IMR-90 (cell line): ENCODE results near the gene HYCC1. TPM values are rescaled to one million over a fixed set of nuclear protein-coding genes. Genes with fewer than 3 reads are reported as not detected.

ENCODE experiments used
- ATAC-seq: fragments of 200-7000 bp; cut with Tn5 transposase; 2 replicates; pipeline ENCODE4 v1.9.1; 2020; ENCODE audit warnings: low read depth, mild to moderate bottlenecking, moderate library complexity
- BruUV-seq: library from RNA; stranded (reverse); fragments of 400-500 nt; replicated peaks from 2 replicates; lab custom pipeline; 2021; lab: Mats Ljungman, UMichigan
- CTCF ChIA-PET: fragments of 300-600 bp; formaldehyde crosslinking; extraction: SDS; loops from one replicate; lab custom pipeline; 2021; ENCODE audit warnings: antibody characterized with exemption; lab: Yijun Ruan, JAX
- POLR2A ChIA-PET: fragments of 300-600 bp; sonication (Branson Sonifier 250); formaldehyde crosslinking; loops from one replicate; lab custom pipeline; 2022; ENCODE audit warnings: antibody characterized with exemption; ENCODE audit not compliant: unreplicated experiment; lab: Charles Lee
- DNase-seq: peaks from one replicate; pipeline ENCODE4 v3.0.0; 2013
- H2AFZ ChIP-seq: replicated peaks from 2 replicates; pipeline ENCODE3; 2013; ENCODE audit warnings: low read length, mild to moderate bottlenecking; ENCODE audit not compliant: poor library complexity
- H2AK5ac ChIP-seq: 2 replicates; pipeline ENCODE4 v1.6.1; 2013; ENCODE audit warnings: low read depth, low read length, inconsistent platforms
- H2AK9ac ChIP-seq: replicated peaks from 2 replicates; pipeline ENCODE3; 2013; ENCODE audit warnings: mild to moderate bottlenecking, low read depth, low read length, moderate library complexity; ENCODE audit not compliant: poor library complexity
- H2BK120ac ChIP-seq: 2 replicates; pipeline ENCODE4 v1.6.1; 2013; ENCODE audit warnings: low read depth, low read length, inconsistent platforms
- H2BK15ac ChIP-seq: 3 replicates; pipeline ENCODE4 v1.6.1; 2013; ENCODE audit warnings: low read depth, low read length, inconsistent platforms
- H2BK20ac ChIP-seq: 2 replicates; pipeline ENCODE4 v1.6.1; 2013; ENCODE audit warnings: low read depth, mild to moderate bottlenecking, inconsistent platforms, low read length, moderate library complexity
- H2BK5ac ChIP-seq: 2 replicates; pipeline ENCODE4 v1.6.1; 2013; ENCODE audit warnings: mild to moderate bottlenecking, low read depth, low read length, inconsistent platforms; ENCODE audit not compliant: poor library complexity, severe bottlenecking
- H3K14ac ChIP-seq: replicated peaks from 2 replicates; pipeline ENCODE4 v1.6.1; 2013; ENCODE audit warnings: low read depth, low read length, inconsistent platforms
- H3K18ac ChIP-seq: 2 replicates; pipeline ENCODE4 v1.6.1; 2013; ENCODE audit warnings: low read depth, low read length, control low read depth
- H3K23ac ChIP-seq: 2 replicates; pipeline ENCODE4 v1.6.1; 2013; ENCODE audit warnings: low read depth, low read length, inconsistent platforms
- H3K27ac ChIP-seq: 2 replicates; pipeline ENCODE4 v1.5.1; 2013; ENCODE audit warnings: mild to moderate bottlenecking, control low read depth, low read length; ENCODE audit not compliant: insufficient read depth
- H3K27me3 ChIP-seq: 2 replicates; pipeline ENCODE4 v1.6.1; 2013; ENCODE audit warnings: low read length; ENCODE audit not compliant: control insufficient read depth, insufficient read depth
- H3K36me3 ChIP-seq: 2 replicates; pipeline ENCODE4 v1.6.1; 2013; ENCODE audit warnings: low read length, mixed read lengths; ENCODE audit not compliant: control insufficient read depth, insufficient read depth
- H3K4ac ChIP-seq: 2 replicates; pipeline ENCODE4 v1.6.1; 2013; ENCODE audit warnings: low read depth, low read length, inconsistent platforms
- H3K4me1 ChIP-seq: 2 replicates; pipeline ENCODE4 v1.6.1; 2013; ENCODE audit warnings: low read length, mixed read lengths; ENCODE audit not compliant: control insufficient read depth, insufficient read depth
- H3K4me2 ChIP-seq: 2 replicates; pipeline ENCODE4 v1.6.1; 2013; ENCODE audit warnings: low read depth, mild to moderate bottlenecking, control low read depth, low read length, moderate library complexity
- H3K4me3 ChIP-seq: 2 replicates; pipeline ENCODE4 v1.5.1; 2013; ENCODE audit warnings: low read depth, mild to moderate bottlenecking, control low read depth, low read length, moderate library complexity; ENCODE audit not compliant: insufficient read depth
- H3K56ac ChIP-seq: 2 replicates; pipeline ENCODE4 v1.6.1; 2013; ENCODE audit warnings: low read length, inconsistent platforms; ENCODE audit not compliant: insufficient read depth; ENCODE audit errors: extremely low read depth
- H3K79me1 ChIP-seq, 2 experiments: 2 replicates each; pipeline ENCODE4 v1.6.1; 2013; ENCODE audit warnings: low read length in 2 of 2, inconsistent platforms in 1 of 2, low read depth in 1 of 2
- H3K9ac ChIP-seq: 2 replicates; pipeline ENCODE4 v1.6.1; 2013; ENCODE audit warnings: low read depth, low read length, control low read depth
- H3K9me1 ChIP-seq: 2 replicates; pipeline ENCODE4 v1.6.1; 2013; ENCODE audit warnings: low read length, inconsistent platforms; ENCODE audit not compliant: insufficient read depth
- H3K9me3 ChIP-seq: 2 replicates; pipeline ENCODE4 v1.6.1; 2013; ENCODE audit warnings: low read length; ENCODE audit not compliant: control insufficient read depth, insufficient read depth
- H4K20me1 ChIP-seq: 2 replicates; pipeline ENCODE4 v1.6.1; 2013; ENCODE audit warnings: low read length, inconsistent platforms; ENCODE audit not compliant: insufficient read depth
- H4K5ac ChIP-seq: 2 replicates; pipeline ENCODE4 v1.6.1; 2013; ENCODE audit warnings: mild to moderate bottlenecking, low read depth, low read length, control low read depth
- H4K8ac ChIP-seq, 2 experiments: 2 replicates each; pipeline ENCODE4 v1.6.1; 2013; ENCODE audit warnings: low read depth in 2 of 2, low read length in 2 of 2, control low read depth in 1 of 2, inconsistent platforms in 1 of 2
- H4K91ac ChIP-seq: 2 replicates; pipeline ENCODE4 v1.6.1; 2013; ENCODE audit warnings: low read depth, low read length, inconsistent platforms; ENCODE audit not compliant: insufficient read depth
- BHLHE40 ChIP-seq: fragments of 150-350 bp; IDR thresholded peaks from 2 replicates; pipeline ENCODE4 v1.6.1; 2016; ENCODE audit warnings: mild to moderate bottlenecking, low read depth, low read length
- CEBPB ChIP-seq: IDR thresholded peaks from 2 replicates; pipeline ENCODE4 v1.6.1; 2012; ENCODE audit warnings: low read depth, low read length, improper control_type of control experiment
- CHD1 ChIP-seq: IDR thresholded peaks from 2 replicates; pipeline ENCODE4 v1.6.1; 2012; ENCODE audit warnings: low read depth, low read length, improper control_type of control experiment
- FOS ChIP-seq: fragments of 150-350 bp; IDR thresholded peaks from 2 replicates; pipeline ENCODE4 v1.6.1; 2016; ENCODE audit warnings: low read depth, low read length
- MAZ ChIP-seq: IDR thresholded peaks from 2 replicates; pipeline ENCODE4 v1.6.1; 2012; ENCODE audit warnings: low read depth, mild to moderate bottlenecking, low read length, improper control_type of control experiment, moderate library complexity, borderline replicate concordance
- MXI1 ChIP-seq: IDR thresholded peaks from 2 replicates; pipeline ENCODE4 v1.6.1; 2012; ENCODE audit warnings: low read depth, mild to moderate bottlenecking, low read length, moderate library complexity, borderline replicate concordance
- NFE2L2 ChIP-seq: fragments of 150-350 bp; IDR thresholded peaks from 2 replicates; pipeline ENCODE4 v1.6.1; 2016; ENCODE audit warnings: low read depth, mild to moderate bottlenecking, low read length
- POLR2A ChIP-seq: IDR thresholded peaks from 2 replicates; pipeline ENCODE4 v1.6.1; 2012; ENCODE audit warnings: mild to moderate bottlenecking, low read depth, low read length
- RAD21 ChIP-seq: IDR thresholded peaks from 2 replicates; pipeline ENCODE4 v1.6.1; 2012; ENCODE audit warnings: low read length, improper control_type of control experiment
- RCOR1 ChIP-seq: IDR thresholded peaks from 2 replicates; pipeline ENCODE4 v1.6.1; 2012; ENCODE audit warnings: mild to moderate bottlenecking, low read length, improper control_type of control experiment; ENCODE audit not compliant: insufficient replicate concordance
- RFX5 ChIP-seq: IDR thresholded peaks from 2 replicates; pipeline ENCODE4 v1.8.0; 2012; ENCODE audit warnings: low read depth, mild to moderate bottlenecking, low read length, moderate library complexity
- SMC3 ChIP-seq: fragments of 150-350 bp; IDR thresholded peaks from 2 replicates; pipeline ENCODE4 v1.6.1; 2016; ENCODE audit warnings: low read depth, mild to moderate bottlenecking, antibody characterized with exemption, low read length, moderate library complexity
- WGBS, 2 experiments: methylation state at CpG; one replicate each; pipeline versions ENCODE4 v1.1.5 to v1.1.7; 2013; ENCODE audit warnings: missing lambda C conversion rate in 2 of 2; ENCODE audit not compliant: insufficient read length in 1 of 2; ENCODE audit errors: extremely low coverage in 2 of 2; 5-methylcytosine and 5-hydroxymethylcytosine counted together
- dilution Hi-C: fragments of 300-500 bp; cut with HindIII; formaldehyde crosslinking; loops from one replicate; pipeline ENCODE4 v1.14.3; 2018; ENCODE audit warnings: low sequenced_read_pairs; ENCODE audit not compliant: unreplicated experiment
- in situ Hi-C: fragments of 300-500 bp; cut with MboI; formaldehyde crosslinking; loops from 3 replicates; pipeline ENCODE4 v1.14.3; 2019; ENCODE audit warnings: low sequenced_read_pairs, inconsistent platforms, mixed read lengths
- intact Hi-C: fragments of 100-400 bp; cut with micrococcal nuclease; formaldehyde crosslinking; loops from 2 replicates; pipeline ENCODE4 v1.10.0; 2022
- polyA plus RNA-seq, 3 experiments: library from polyadenylated mRNA; depleted of rRNA; stranded (reverse); fragments of >200 nt; gene quantifications; 2 replicates each; pipeline ENCODE4 v1.2.3, GENCODE V29; 2012; ENCODE audit warnings: low replicate concordance in 1 of 3
- total RNA-seq: library from RNA; depleted of rRNA; stranded (reverse); fragments of >200 nt; gene quantifications from 2 replicates; pipeline ENCODE4 v1.2.3, GENCODE V29; 2012
- TF ChIP-seq, protein P1 (sequence below): conservative IDR thresholded peaks from 2 replicates; pipeline ENCODE4 v1.5.1; 2012; ENCODE audit warnings: mild to moderate bottlenecking, low read depth, low read length, improper control_type of control experiment
- TF ChIP-seq, protein P2 (sequence below): fragments of 150-350 bp; IDR thresholded peaks from 2 replicates; pipeline ENCODE4 v1.6.1; 2016; ENCODE audit warnings: low read depth, mild to moderate bottlenecking, low read length, moderate library complexity, borderline replicate concordance
- TF ChIP-seq, protein P3 (sequence below): fragments of 150-350 bp; IDR thresholded peaks from 2 replicates; pipeline ENCODE4 v1.6.1; 2017; ENCODE audit warnings: mild to moderate bottlenecking, antibody characterized with exemption, low read length, low read depth

Gene HYCC1
- total and polyA plus RNA-seq, 2 of the 4 experiments (the other 2 are of a cell fraction): 44.1 to 78.3 TPM

DNA sequence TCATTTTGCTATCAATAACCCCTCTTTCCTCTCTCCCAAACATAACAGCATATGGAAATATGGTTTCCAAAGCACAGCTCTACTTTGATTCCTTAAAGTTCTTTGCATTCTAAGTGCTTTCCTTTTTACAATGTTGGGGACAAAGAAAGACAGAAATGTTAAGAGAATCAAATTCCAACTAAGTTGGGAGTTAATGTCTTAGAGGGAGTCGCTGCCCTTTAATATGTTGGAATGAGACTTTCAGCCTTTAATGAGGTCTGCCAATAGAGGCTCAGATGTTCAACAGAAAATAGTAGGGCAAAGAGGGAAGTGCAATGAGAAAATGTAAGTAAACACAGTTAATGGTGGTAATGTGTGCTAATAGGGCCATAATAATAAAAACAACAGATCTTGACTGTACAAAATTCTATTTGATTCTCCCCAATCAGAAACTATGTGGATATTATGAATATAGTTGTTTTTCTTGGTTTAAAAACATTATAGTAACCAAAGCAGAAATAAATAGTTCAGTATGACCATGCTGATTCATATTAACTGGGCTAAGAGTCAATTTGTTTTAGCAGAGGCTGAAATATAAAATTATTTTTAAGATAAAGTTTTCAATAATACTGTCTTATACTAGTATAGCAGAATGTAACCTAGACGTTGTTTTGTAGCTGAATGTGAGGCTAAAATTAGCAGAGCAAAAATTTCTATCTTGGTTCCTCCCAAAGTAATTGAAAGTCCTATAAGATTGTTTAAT, 10.3 kb downstream of the HYCC1 start:
- H2AK9ac ChIP-seq: no peak overlapping the region
- WGBS, 2 experiments: no CpG with 5 or more reads among the region's 2 CpGs
- ChIA-PET CTCF (no interaction called here), POLR2A (no interaction called here)
- no TSS peak for BruUV-seq
- H3K14ac ChIP-seq: no peak overlapping the region; the same call in 1 of the 2 replicates
- H3K27ac ChIP-seq: peak overlapping the region; percentile 23; the same call in 1 of the 2 replicates
- no peak overlapping the region for H2AFZ ChIP-seq
- H4K20me1 ChIP-seq: peaks cover 26% of the 10 kb centered on the region
- H3K18ac ChIP-seq: no peak overlapping the region; the same call in 1 of the 2 replicates
- no peak overlapping the region for H3K23ac ChIP-seq
- no peak overlapping the region for H3K9ac ChIP-seq
- dilution Hi-C loops: no loop called here
- no peak overlapping the region for H4K91ac ChIP-seq
- peak overlapping the region; percentile 69 for H3K4me2 ChIP-seq
- no peak overlapping the region for H4K8ac ChIP-seq
- H2AK5ac ChIP-seq: no peak overlapping the region
- H2BK120ac ChIP-seq: no peak overlapping the region
- peaks cover 5% of the 10 kb centered on the region for H3K9me1 ChIP-seq
- peak overlapping the region; percentile 24 for H2BK5ac ChIP-seq
- DNase-seq (peak; percentile 15), ATAC-seq (peak; percentile 58)
- no peaks in the 10 kb centered on the region for H3K36me3 ChIP-seq
- H3K4me3 ChIP-seq: no peak overlapping the region
- no peak overlapping the region; the same call in 1 of the 2 replicates for H4K5ac ChIP-seq
- no peak overlapping the region for H2BK20ac ChIP-seq
- in situ Hi-C loops: no loop called here
- H3K4me1 ChIP-seq: peaks cover 11% of the 10 kb centered on the region
- no peaks in the 10 kb centered on the region for H3K27me3 ChIP-seq
- peaks cover 5 to 51% of the 10 kb centered on the region in 2 experiments; a peak in 3 of 4 replicates for H3K79me1 ChIP-seq
- H3K56ac ChIP-seq: no peak overlapping the region
- intact Hi-C loops: no loop called here
- H2BK15ac ChIP-seq: no peak overlapping the region
- H3K4ac ChIP-seq: peak overlapping the region; percentile 0; the same call in 1 of the 2 replicates
- no peaks in the 10 kb centered on the region for H3K9me3 ChIP-seq
- TF ChIP-seq RCOR1 (no peak), CEBPB (no peak), CHD1 (no peak), NFE2L2 (no peak), BHLHE40 (no peak), RFX5 (no peak), FOS (no peak), MAZ (no peak), RAD21 (no peak), SMC3 (no peak), MXI1 (no peak), POLR2A (no peak)
- TF ChIP-seq, protein P1, sequence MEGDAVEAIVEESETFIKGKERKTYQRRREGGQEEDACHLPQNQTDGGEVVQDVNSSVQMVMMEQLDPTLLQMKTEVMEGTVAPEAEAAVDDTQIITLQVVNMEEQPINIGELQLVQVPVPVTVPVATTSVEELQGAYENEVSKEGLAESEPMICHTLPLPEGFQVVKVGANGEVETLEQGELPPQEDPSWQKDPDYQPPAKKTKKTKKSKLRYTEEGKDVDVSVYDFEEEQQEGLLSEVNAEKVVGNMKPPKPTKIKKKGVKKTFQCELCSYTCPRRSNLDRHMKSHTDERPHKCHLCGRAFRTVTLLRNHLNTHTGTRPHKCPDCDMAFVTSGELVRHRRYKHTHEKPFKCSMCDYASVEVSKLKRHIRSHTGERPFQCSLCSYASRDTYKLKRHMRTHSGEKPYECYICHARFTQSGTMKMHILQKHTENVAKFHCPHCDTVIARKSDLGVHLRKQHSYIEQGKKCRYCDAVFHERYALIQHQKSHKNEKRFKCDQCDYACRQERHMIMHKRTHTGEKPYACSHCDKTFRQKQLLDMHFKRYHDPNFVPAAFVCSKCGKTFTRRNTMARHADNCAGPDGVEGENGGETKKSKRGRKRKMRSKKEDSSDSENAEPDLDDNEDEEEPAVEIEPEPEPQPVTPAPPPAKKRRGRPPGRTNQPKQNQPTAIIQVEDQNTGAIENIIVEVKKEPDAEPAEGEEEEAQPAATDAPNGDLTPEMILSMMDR: no peak
- TF ChIP-seq, protein P2, sequence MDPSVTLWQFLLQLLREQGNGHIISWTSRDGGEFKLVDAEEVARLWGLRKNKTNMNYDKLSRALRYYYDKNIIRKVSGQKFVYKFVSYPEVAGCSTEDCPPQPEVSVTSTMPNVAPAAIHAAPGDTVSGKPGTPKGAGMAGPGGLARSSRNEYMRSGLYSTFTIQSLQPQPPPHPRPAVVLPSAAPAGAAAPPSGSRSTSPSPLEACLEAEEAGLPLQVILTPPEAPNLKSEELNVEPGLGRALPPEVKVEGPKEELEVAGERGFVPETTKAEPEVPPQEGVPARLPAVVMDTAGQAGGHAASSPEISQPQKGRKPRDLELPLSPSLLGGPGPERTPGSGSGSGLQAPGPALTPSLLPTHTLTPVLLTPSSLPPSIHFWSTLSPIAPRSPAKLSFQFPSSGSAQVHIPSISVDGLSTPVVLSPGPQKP: no peak
- TF ChIP-seq, protein P3, sequence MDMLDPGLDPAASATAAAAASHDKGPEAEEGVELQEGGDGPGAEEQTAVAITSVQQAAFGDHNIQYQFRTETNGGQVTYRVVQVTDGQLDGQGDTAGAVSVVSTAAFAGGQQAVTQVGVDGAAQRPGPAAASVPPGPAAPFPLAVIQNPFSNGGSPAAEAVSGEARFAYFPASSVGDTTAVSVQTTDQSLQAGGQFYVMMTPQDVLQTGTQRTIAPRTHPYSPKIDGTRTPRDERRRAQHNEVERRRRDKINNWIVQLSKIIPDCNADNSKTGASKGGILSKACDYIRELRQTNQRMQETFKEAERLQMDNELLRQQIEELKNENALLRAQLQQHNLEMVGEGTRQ: no peak
